ENCODE results near the gene HMGCR.
A peak's percentile ranks its signal among the peaks of the same experiment; 100 is the strongest.

HMGCR gene

GRCh38 chr5:75338408-75338807 is 1.4 kb downstream of the HMGCR start:
- FAIRE-seq (no peak), DNase-seq (ENCODE audit: insufficient read length, low spot score) (no peak)

- no peak for DNase-seq (ENCODE audit: insufficient read length, low spot score)
- FAIRE-seq: no peak
Observed at GRCh38 chr5:75340714-75341478, 3.9 kb downstream of the HMGCR start.

GRCh38 chr5:75341934-75342333 is 4.9 kb downstream of the HMGCR start:
- DNase-seq (ENCODE audit: insufficient read length, low spot score) (no peak), FAIRE-seq (no peak)

GRCh38 chr5:75342836-75343235 is 5.8 kb downstream of the HMGCR start:
- no peak for FAIRE-seq
- DNase-seq (ENCODE audit: insufficient read length, low spot score): no peak

- FAIRE-seq (no peak), DNase-seq (ENCODE audit: insufficient read length, low spot score) (no peak)
Observed at GRCh38 chr5:75348241-75348640, 11.2 kb downstream of the HMGCR start.

- FAIRE-seq (no peak), DNase-seq (ENCODE audit: insufficient read length, low spot score) (no peak)
Observed at GRCh38 chr5:75349663-75350062, 12.6 kb downstream of the HMGCR start.

- FAIRE-seq (no peak), DNase-seq (ENCODE audit: insufficient read length, low spot score) (no peak)
Observed at GRCh38 chr5:75351139-75351926, 14.3 kb downstream of the HMGCR start.

GRCh38 chr5:75355236-75355635 is 18.2 kb downstream of the HMGCR start:
- DNase-seq (ENCODE audit: insufficient read length, low spot score): no peak
- no peak for FAIRE-seq

GRCh38 chr5:75356719-75357118 is 19.7 kb downstream of the HMGCR start:
- FAIRE-seq: no peak
- DNase-seq (ENCODE audit: insufficient read length, low spot score): no peak

- DNase-seq (ENCODE audit: insufficient read length, low spot score) (no peak), FAIRE-seq (no peak)
Observed at GRCh38 chr5:75358117-75358516, 21.1 kb downstream of the HMGCR start.

- DNase-seq (ENCODE audit: insufficient read length, low spot score) (no peak), FAIRE-seq (no peak)
Observed at GRCh38 chr5:75361310-75361709, 24.3 kb downstream of the HMGCR start.

- no peak for DNase-seq (ENCODE audit: insufficient read length, low spot score)
Observed at GRCh38 chr5:75362474-75362975, 25.5 kb downstream of the HMGCR start.

GRCh38 chr5:75363111-75363510 is 26.1 kb downstream of the HMGCR start:
- FAIRE-seq (no peak), DNase-seq (ENCODE audit: insufficient read length, low spot score) (no peak)

More at GRCh38 chr5:75362474-75362975, 25.5 kb downstream of the HMGCR start:
- no peak for FAIRE-seq

GRCh38 chr5:75363726-75364495 is 26.9 kb downstream of the HMGCR start:
- no peak for DNase-seq (ENCODE audit: insufficient read length, low spot score)
- FAIRE-seq: no peak

- FAIRE-seq (no peak), DNase-seq (ENCODE audit: insufficient read length, low spot score) (no peak)
Observed at GRCh38 chr5:75364571-75365280, 27.7 kb downstream of the HMGCR start.

- FAIRE-seq (no peak), DNase-seq (ENCODE audit: insufficient read length, low spot score) (no peak)
Observed at GRCh38 chr5:75365740-75366139, 28.7 kb downstream of the HMGCR start.

GRCh38 chr5:75366787-75367186 is 29.8 kb downstream of the HMGCR start:
- no peak for DNase-seq (ENCODE audit: insufficient read length, low spot score)
- no peak for FAIRE-seq

- no peak for FAIRE-seq
- DNase-seq (ENCODE audit: insufficient read length, low spot score): no peak
Observed at GRCh38 chr5:75367401-75367800, 30.4 kb downstream of the HMGCR start.

GRCh38 chr5:75368391-75368790 is 31.4 kb downstream of the HMGCR start:
- FAIRE-seq: no peak
- DNase-seq (ENCODE audit: insufficient read length, low spot score): peak; percentile 13

- DNase-seq (ENCODE audit: insufficient read length, low spot score) (no peak), FAIRE-seq (no peak)
Observed at GRCh38 chr5:75373862-75374261, 36.8 kb downstream of the HMGCR start.

Measured in HTR-8/SVneo (cell line).